GM12874 (cell line): ENCODE results near the gene NPIPA1.
"Not testable (repeated sequence)": the region's sequence is repeated elsewhere in the genome, so short reads cannot be mapped to it uniquely, and the experiment has no call there.

Experiments
- TF ChIP-seq, protein P1 (sequence below): IDR thresholded peaks from 2 replicates; pipeline ENCODE4 v1.5.1; 2011; ENCODE audit warnings: low read depth, mild to moderate bottlenecking, control low read depth, low read length, moderate library complexity; ENCODE audit not compliant: insufficient read depth

NPIPA1 gene

DNA sequence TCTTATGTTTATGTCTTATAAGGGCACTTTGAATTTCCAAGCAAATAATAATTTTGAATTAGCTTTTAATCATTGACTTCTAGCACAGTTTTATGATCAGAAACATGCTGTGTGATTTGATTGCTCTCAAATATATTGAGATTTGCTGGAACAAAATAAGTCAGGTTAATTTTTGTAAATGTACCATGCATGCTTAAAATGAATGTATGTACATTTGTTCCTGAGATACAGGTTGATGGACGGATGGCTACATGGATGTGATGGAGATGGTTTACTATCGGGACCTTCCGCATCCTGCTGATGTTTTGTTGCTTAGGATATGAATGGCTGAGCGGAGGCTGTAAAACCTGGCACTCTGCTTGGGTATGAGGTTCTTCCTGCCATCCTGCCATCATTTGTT lies at the start of gene NPIPA1:
TSS of gene NPIPA1 (plus strand) at position 301 of the 400 bp plus-strand sequence. CDS start at position 301, 0 bp downstream.
- TF ChIP-seq, protein P1, sequence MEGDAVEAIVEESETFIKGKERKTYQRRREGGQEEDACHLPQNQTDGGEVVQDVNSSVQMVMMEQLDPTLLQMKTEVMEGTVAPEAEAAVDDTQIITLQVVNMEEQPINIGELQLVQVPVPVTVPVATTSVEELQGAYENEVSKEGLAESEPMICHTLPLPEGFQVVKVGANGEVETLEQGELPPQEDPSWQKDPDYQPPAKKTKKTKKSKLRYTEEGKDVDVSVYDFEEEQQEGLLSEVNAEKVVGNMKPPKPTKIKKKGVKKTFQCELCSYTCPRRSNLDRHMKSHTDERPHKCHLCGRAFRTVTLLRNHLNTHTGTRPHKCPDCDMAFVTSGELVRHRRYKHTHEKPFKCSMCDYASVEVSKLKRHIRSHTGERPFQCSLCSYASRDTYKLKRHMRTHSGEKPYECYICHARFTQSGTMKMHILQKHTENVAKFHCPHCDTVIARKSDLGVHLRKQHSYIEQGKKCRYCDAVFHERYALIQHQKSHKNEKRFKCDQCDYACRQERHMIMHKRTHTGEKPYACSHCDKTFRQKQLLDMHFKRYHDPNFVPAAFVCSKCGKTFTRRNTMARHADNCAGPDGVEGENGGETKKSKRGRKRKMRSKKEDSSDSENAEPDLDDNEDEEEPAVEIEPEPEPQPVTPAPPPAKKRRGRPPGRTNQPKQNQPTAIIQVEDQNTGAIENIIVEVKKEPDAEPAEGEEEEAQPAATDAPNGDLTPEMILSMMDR, result not testable (repeated sequence)

DNA sequence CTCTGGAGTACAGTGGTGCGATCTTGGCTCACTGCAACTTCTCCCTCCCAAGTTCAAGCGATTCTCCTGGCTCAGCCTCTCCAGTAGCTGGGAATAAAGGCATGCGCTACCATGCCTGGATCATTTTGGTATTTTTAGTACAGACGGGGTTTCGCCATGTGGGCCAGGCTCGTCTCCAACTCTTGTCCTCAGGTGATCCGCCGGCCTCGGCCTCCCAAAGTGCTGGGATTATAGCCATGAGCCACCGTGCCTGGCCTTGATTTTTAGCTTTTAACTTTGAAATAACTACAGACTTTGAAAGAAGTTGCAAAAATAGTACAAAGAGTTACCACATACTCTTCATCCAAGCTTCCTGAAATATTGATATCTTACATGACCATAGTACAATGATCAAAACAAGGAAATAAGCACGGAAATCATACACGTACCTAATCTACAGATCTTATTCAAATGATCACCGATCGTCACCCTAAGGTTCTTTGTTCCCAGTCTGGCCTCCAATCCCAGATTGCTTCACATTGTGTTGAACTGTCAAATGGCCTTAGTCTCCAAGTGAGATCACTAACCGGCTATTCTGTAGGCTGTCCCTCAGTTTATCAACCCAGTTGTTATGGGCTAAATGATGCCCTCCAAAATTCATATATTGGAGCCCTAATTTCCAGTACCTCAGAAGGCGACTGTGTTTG lies 18.4 kb downstream of the NPIPA1 start:
- TF ChIP-seq, protein P1, result no peak

DNA sequence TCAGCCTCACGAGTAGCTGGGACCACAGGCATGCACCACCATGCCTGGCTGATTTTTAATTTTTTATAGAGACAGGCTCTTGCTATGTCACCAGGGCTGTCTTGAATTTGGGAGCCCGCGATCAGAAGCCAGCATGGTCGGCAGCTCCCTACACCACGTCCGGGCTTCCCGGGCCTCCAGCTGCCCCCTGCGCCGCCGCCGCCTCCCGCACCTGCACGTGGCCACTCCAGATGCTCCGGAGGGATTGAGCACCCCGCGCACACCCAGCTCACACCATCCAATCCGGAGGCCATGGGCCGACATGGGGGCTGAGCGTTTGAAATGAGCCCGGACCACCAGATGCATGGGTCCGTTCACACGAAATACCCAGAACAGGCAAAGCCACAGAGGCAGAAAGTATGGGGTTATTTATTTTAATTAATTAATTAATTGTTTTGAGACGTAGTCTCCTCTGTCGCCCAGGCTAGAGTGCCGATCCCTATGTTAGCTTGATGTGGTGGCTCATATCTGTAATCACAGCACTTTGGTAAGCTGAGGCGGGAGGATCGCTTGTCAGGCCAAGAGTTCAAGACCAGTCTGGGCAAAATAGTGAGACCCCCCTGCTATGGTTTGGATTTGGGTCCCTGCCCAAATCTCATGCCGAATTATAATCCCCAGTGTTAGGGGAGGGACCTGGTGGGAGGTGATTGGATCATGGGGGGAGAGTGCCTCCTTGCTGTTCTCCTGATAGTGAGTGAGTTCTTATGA lies 20.5 kb downstream of the NPIPA1 start:
- TF ChIP-seq, protein P1, result no peak

- TF ChIP-seq, protein P1, result no peak
Measured at GRCh38 chr16:14958323-14958600, 21.0 kb downstream of the NPIPA1 start.

DNA sequence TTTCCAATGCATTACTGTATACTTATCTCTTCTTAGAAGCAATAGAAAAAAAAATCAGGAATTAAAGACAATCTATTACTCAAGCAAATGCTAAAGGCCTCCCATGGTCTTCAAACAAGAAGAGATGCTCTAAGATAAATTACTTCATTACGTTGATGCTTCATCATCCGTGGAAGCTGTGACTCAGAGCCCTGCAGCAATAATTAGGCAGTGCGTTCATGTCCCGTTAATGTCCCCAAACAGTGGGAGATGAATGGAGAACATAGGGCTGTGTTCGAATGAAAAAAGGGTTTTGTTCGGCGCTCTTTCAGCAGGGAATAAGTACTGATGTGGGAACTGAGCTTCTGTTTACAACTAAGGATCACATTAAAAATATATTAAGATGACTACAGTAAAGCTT lies 21.7 kb downstream of the NPIPA1 start:
- TF ChIP-seq, protein P1, result no peak

GRCh38 chr16:14961405-14962186 lies 24.4 kb downstream of the NPIPA1 start:
- TF ChIP-seq, protein P1, result no peak

DNA sequence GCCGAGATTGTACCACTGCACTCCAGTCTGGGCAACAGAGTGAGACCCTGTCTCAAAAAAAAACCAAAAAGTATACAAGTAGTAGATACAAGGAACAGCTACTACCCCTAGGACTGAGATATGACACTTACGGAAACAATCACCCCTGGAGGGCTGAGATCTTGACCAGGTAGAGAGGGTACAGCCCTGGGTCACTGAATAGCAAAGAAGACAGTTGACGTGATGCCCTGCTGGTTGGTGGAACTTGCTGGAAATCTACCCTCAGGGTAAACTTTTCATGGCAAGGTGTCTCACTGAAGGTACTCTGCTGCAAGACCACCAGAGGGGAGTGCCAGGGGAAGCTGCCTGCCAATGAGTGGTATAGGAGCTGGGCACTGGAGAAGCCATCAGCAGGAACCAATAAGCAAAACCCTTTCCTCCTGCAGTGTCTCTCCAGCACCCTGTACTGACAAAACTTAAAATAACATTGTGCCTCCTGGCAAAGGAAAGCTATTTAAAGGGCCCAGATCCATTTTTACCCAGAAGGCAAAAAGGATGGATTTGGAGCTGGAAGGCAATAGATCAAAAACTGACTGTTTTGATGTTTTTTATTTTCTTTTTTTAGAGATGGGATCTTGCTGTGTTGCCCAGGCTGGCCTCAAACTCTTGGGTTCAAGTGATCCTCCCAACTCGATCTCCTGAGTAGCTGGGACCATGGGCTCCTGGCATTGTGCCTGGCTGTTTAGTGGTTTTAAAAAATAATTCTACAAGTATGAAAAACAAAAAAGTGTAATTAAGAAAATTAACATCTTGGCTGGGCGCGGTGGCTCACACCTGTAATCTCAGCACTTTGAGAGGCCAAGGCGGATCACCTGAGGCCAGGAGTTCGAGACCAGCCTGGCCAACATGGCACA lies 26.3 kb downstream of the NPIPA1 start:
- TF ChIP-seq, protein P1, result no peak
